Testis (tissue), 2 donors: ENCODE data around the gene LIMA1.

Experiments
- CTCF ChIP-seq, 3 experiments: fragments of 450-650 bp in 2 of 3; fragments of 200-600 bp in 1 of 3; sonication (generic) in 1 of 3; IDR thresholded peaks; one replicate each; pipeline ENCODE4 v1.5.1; 2016 to 2019; ENCODE audit warnings: antibody characterized with exemption in 3 of 3, mild to moderate bottlenecking in 2 of 3, moderate library complexity in 1 of 3
- POLR2A ChIP-seq: fragments of 450-650 bp; IDR thresholded peaks from one replicate; pipeline ENCODE4 v1.6.1; 2017; ENCODE audit warnings: antibody characterized with exemption, mild to moderate bottlenecking, moderate library complexity

GRCh38 chr12:50197297-50197727, 86.0 kb downstream of the LIMA1 start:
- no peak for TF ChIP-seq POLR2A
- no peak for TF ChIP-seq CTCF (IDR thresholded peaks at IDR 0.05)
